ENCODE data around the gene NOL11. TPM values are rescaled to one million over a fixed set of nuclear protein-coding genes. Genes with fewer than 3 reads are reported as not detected.
"Not testable (repeated sequence)": the region's sequence is repeated elsewhere in the genome, so short reads cannot be mapped to it uniquely, and the experiment has no call there.

NOL11 gene
- total RNA-seq, 1 experiment from 2014 or later: 38.2 TPM

DNA sequence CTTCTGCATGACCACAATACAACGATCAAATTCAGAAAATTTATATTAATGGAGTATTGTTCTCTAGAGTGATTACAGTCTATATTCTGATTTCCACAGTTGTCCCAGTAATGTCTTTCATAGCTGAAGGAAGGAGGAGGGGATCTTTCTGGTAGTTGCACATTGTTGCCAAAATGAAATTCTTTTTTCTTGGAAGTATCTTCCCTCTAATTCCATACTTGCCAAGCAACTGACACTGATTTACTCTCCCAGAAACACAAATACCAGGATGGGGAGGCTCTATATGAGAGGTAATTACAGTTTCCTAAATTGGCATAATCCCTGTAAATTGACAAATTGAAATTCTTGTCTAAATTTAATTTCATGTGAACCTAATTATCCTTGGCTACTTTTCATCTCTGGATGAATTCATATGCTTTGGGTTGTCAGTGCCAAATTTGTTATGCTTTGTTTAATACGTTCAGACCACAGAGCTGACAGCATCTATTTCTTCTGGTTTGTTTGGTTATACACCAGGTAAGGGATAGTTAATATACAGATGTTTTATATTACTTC lies 30.0 kb downstream of the NOL11 start:
- H3K79me2 ChIP-seq (ENCODE audit: low read depth): no peaks in the 10 kb centered on the region
- H3K9me2 ChIP-seq (ENCODE audit: insufficient read depth): no peaks in the 10 kb centered on the region
- H3K36me3 ChIP-seq (ENCODE audit: low read depth): peaks cover 18% of the 10 kb centered on the region
- TF ChIP-seq, protein P1, sequence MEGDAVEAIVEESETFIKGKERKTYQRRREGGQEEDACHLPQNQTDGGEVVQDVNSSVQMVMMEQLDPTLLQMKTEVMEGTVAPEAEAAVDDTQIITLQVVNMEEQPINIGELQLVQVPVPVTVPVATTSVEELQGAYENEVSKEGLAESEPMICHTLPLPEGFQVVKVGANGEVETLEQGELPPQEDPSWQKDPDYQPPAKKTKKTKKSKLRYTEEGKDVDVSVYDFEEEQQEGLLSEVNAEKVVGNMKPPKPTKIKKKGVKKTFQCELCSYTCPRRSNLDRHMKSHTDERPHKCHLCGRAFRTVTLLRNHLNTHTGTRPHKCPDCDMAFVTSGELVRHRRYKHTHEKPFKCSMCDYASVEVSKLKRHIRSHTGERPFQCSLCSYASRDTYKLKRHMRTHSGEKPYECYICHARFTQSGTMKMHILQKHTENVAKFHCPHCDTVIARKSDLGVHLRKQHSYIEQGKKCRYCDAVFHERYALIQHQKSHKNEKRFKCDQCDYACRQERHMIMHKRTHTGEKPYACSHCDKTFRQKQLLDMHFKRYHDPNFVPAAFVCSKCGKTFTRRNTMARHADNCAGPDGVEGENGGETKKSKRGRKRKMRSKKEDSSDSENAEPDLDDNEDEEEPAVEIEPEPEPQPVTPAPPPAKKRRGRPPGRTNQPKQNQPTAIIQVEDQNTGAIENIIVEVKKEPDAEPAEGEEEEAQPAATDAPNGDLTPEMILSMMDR (conservative IDR thresholded peaks at IDR 0.05): no peak
- no peak for TF ChIP-seq EZH2 (IDR thresholded peaks at IDR 0.05; ENCODE audit: low read depth)
- no peak for DNase-seq
- ChIA-PET POLR2A (ENCODE audit: unreplicated experiment) (no interaction called here), CTCF (no interaction called here)
- H3K27me3 ChIP-seq (ENCODE audit: insufficient read depth, low read depth): no peaks in the 10 kb centered on the region
- BruUV-seq (replicated peaks): no TSS peak
- H3K4me3 ChIP-seq: no peak overlapping the region
- no peak overlapping the region for H2AFZ ChIP-seq
- H4K20me1 ChIP-seq (ENCODE audit: insufficient read depth): no peaks in the 10 kb centered on the region
- intact Hi-C loops (cut with micrococcal nuclease; ENCODE audit: unreplicated experiment): no loop called here
- no peaks in the 10 kb centered on the region for H3K9me3 ChIP-seq (ENCODE audit: insufficient read depth, low read depth)
- no peak overlapping the region for H3K4me2 ChIP-seq
- H3F3A ChIP-seq (ENCODE audit: insufficient read depth, low read depth): peaks cover 11% of the 10 kb centered on the region; the same call in 1 of the 2 replicates
- no peak overlapping the region for H3K27ac ChIP-seq
- H3K4me1 ChIP-seq (replicated peaks; ENCODE audit: insufficient read depth): no peaks in the 10 kb centered on the region

DNA sequence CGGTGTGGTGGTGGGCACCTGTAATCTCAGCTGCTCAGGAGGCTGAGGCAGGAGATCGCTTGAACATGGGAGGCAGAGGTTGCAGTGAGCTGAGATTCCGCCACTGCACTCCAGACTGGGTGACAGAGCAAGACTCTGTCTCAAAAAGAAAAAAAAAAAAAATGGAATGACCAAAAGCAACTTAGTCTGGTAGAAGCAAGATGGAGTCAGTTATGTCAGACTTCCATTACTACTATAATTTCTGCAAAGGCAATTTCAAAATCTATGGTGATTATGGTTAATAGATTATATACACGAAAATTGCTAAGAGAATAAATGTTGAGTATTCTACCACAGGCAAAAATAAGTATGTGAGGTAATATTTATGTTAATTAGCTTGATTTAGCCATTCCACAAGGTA lies 32.3 kb downstream of the NOL11 start:
- Histone ChIP-seq H2AFZ (no peak overlapping the region), H3K4me2 (no peak overlapping the region), H4K20me1 (ENCODE audit: insufficient read depth) (no peaks in the 10 kb centered on the region), H3K36me3 (ENCODE audit: low read depth) (peaks cover 18% of the 10 kb centered on the region; the same call in 1 of the 2 replicates), H3K4me3 (no peak overlapping the region), H3K9me3 (ENCODE audit: insufficient read depth, low read depth) (no peaks in the 10 kb centered on the region), H3K79me2 (ENCODE audit: low read depth) (no peaks in the 10 kb centered on the region), H3K4me1 (replicated peaks; ENCODE audit: insufficient read depth) (peaks cover 3% of the 10 kb centered on the region), H3K27me3 (ENCODE audit: insufficient read depth, low read depth) (no peaks in the 10 kb centered on the region), H3K9me2 (ENCODE audit: insufficient read depth) (no peaks in the 10 kb centered on the region), H3F3A (ENCODE audit: insufficient read depth, low read depth) (peaks cover 16% of the 10 kb centered on the region; the same call in 1 of the 2 replicates), H3K27ac (no peak overlapping the region)
- TF ChIP-seq EZH2 (IDR thresholded peaks at IDR 0.05; ENCODE audit: low read depth): no peak
- TF ChIP-seq, protein P1 (conservative IDR thresholded peaks at IDR 0.05): no peak
- intact Hi-C loops (cut with micrococcal nuclease; ENCODE audit: unreplicated experiment): no loop called here
- ChIA-PET POLR2A (ENCODE audit: unreplicated experiment) (no interaction called here), CTCF (no interaction called here)
- no TSS peak for BruUV-seq (replicated peaks)
- DNase-seq: no peak

DNA sequence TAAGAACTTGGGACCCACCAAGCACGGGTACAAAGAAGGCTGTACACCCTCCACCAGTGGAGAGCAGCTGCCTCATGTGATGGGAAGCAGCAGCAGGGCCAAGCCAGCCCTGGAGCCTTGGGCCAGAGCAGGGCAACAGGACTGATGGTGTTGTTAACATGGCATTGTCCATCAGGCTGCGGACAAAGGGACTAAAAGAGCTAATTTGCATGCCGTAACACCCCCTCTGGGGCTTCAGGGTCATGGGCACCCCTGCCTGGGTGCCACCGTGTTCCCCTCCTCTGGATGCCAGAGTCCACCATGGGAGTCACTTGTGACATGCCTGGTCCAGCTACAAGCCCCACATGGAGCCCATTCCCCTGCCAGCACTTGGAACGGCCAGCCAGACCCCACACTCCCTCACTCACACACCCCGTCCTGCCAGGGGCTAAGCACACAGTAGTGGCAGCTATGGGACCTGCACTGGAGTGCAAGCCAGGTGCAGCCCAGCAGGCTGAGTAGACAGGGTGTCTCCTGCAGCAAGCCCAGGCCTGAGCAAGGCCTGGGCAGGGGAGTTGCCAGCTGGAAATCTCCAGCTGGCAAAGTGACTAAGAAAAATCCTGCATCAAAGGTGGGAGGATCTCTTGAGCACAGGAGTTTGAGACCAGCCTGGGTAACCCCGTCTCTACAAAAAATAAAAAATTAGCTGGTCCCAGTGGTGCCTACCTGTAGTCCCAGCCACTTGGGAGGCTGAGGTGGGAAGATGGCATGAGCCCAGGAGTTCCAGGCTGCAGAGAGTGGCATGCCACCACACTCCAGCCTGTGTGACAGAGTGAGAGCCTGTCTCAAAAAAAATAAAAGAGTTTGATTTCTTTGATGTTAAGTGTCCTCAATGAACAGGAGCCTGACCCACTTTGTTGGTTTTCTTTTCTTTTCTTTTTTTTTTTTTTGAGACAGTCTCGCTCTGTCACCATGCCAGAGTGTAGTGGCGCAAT lies 33.7 kb downstream of the NOL11 start:
- Histone ChIP-seq H3K4me2 (no peak overlapping the region), H3F3A (ENCODE audit: insufficient read depth, low read depth) (peaks cover 29% of the 10 kb centered on the region), H2AFZ (no peak overlapping the region), H3K4me3 (no peak overlapping the region), H3K27ac (no peak overlapping the region), H3K9me3 (ENCODE audit: insufficient read depth, low read depth) (peaks cover 6% of the 10 kb centered on the region), H3K9me2 (ENCODE audit: insufficient read depth) (no peaks in the 10 kb centered on the region), H3K79me2 (ENCODE audit: low read depth) (no peaks in the 10 kb centered on the region), H3K36me3 (ENCODE audit: low read depth) (peaks cover 18% of the 10 kb centered on the region; the same call in 1 of the 2 replicates), H4K20me1 (ENCODE audit: insufficient read depth) (no peaks in the 10 kb centered on the region), H3K27me3 (ENCODE audit: insufficient read depth, low read depth) (no peaks in the 10 kb centered on the region), H3K4me1 (replicated peaks; ENCODE audit: insufficient read depth) (peaks cover 15% of the 10 kb centered on the region)
- BruUV-seq (replicated peaks): no TSS peak
- CTCF ChIA-PET: interaction anchor here (0.6 kb wide), 1 partner anchor 106 kb away, joined by 13 read pairs; no protein-coding TSS in a partner anchor
- intact Hi-C loops (cut with micrococcal nuclease; ENCODE audit: unreplicated experiment): no loop called here
- POLR2A ChIA-PET (ENCODE audit: unreplicated experiment): no interaction called here
- DNase-seq: no peak
- TF ChIP-seq, protein P1 (conservative IDR thresholded peaks at IDR 0.05): no peak
- no peak for TF ChIP-seq EZH2 (IDR thresholded peaks at IDR 0.05; ENCODE audit: low read depth)

DNA sequence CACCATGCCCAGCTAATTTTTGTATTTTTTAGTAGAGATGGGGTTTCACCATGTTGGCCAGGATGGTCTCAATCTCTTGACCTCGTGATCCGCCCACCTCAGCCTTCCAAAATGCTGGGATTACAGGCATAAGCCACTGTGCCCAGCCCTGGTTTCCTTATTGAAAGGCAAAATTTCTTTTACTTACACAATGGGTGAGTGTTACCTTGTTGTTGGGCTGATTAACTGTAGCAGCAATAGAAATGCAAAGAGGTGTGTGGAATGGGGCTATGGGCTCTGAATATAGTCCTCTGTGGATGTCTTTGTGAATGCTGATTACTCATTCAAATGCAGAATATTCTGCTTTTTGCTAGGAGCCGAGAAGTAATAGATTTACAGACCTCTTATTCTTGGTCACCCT lies 34.4 kb downstream of the NOL11 start:
- H3K9me2 ChIP-seq (ENCODE audit: insufficient read depth); CTCF ChIA-PET; BruUV-seq (replicated peaks); DNase-seq; H3K4me3 ChIP-seq; intact Hi-C loops (cut with micrococcal nuclease; ENCODE audit: unreplicated experiment); H3K27ac ChIP-seq; POLR2A ChIA-PET (ENCODE audit: unreplicated experiment); H3K79me2 ChIP-seq (ENCODE audit: low read depth); H4K20me1 ChIP-seq (ENCODE audit: insufficient read depth); H2AFZ ChIP-seq; H3K27me3 ChIP-seq (ENCODE audit: insufficient read depth, low read depth); H3K4me2 ChIP-seq: not testable (repeated sequence)
- Histone ChIP-seq H3K9me3 (ENCODE audit: insufficient read depth, low read depth) (peaks cover 12% of the 10 kb centered on the region), H3K36me3 (ENCODE audit: low read depth) (peaks cover 14% of the 10 kb centered on the region; the same call in 1 of the 2 replicates), H3F3A (ENCODE audit: insufficient read depth, low read depth) (peaks cover 28% of the 10 kb centered on the region), H3K4me1 (replicated peaks; ENCODE audit: insufficient read depth) (peaks cover 15% of the 10 kb centered on the region)

Data from PC-9 (cell line).